CD8-positive, alpha-beta memory T cell (primary cell): ENCODE measurements around the gene EFNA5. TPM values are rescaled to one million over a fixed set of nuclear protein-coding genes. Genes with fewer than 3 reads are reported as not detected.
A peak's percentile ranks its signal among the peaks of the same experiment; 100 is the strongest.

ENCODE experiments used
- CTCF ChIA-PET: fragments of 350-600 bp; sonication (Branson Sonifier 250); formaldehyde crosslinking; loops from one replicate; lab custom pipeline; 2021; ENCODE audit warnings: antibody characterized with exemption; lab: Charles Lee
- POLR2A ChIA-PET: fragments of 350-600 bp; sonication (Branson Sonifier 250); formaldehyde crosslinking; loops from one replicate; lab custom pipeline; 2021; ENCODE audit warnings: antibody characterized with exemption; lab: Charles Lee
- DNase-seq, 5 donors: peaks; one replicate each; pipeline versions ENCODE4 v3.0.0 to v3.0.0-alpha.2; 2020 to 2022; ENCODE audit warnings: mixed read lengths in 1 of 5
- H3K27ac ChIP-seq: one replicate; pipeline ENCODE4 v1.7.0; 2013; ENCODE audit warnings: low read depth, mild to moderate bottlenecking, low read length, moderate library complexity
- H3K27me3 ChIP-seq: 2 replicates; pipeline ENCODE4 v1.7.0; 2013; ENCODE audit warnings: low read length, mild to moderate bottlenecking; ENCODE audit not compliant: insufficient read depth, poor library complexity, severe bottlenecking
- H3K36me3 ChIP-seq: 2 replicates; pipeline ENCODE4 v1.7.0; 2013; ENCODE audit warnings: mild to moderate bottlenecking, low read length, moderate library complexity; ENCODE audit not compliant: insufficient read depth
- H3K4me1 ChIP-seq: 2 replicates; pipeline ENCODE4 v1.7.0; 2013; ENCODE audit warnings: mild to moderate bottlenecking, low read length, moderate library complexity; ENCODE audit not compliant: insufficient read depth
- H3K4me3 ChIP-seq: 2 replicates; pipeline ENCODE4 v1.7.0; 2013; ENCODE audit warnings: mild to moderate bottlenecking, low read length
- H3K9me3 ChIP-seq: 2 replicates; pipeline ENCODE4 v1.7.0; 2013; ENCODE audit warnings: mild to moderate bottlenecking, low read length
- H3K27ac Mint-ChIP-seq, 8 donors: one replicate each; pipeline ENCODE4 v1.8.0; 2020 to 2021; ENCODE audit warnings: mixed read lengths in 8 of 8, mild to moderate bottlenecking in 6 of 8, inconsistent platforms in 3 of 8, moderate library complexity in 3 of 8
- H3K27me3 Mint-ChIP-seq, 2 donors: one replicate each; pipeline ENCODE4 v1.8.0; 2020 to 2021; ENCODE audit warnings: mixed read lengths in 2 of 2, mild to moderate bottlenecking in 1 of 2, moderate library complexity in 1 of 2
- H3K36me3 Mint-ChIP-seq, 3 donors: one replicate each; pipeline ENCODE4 v1.8.0; 2020 to 2021; ENCODE audit warnings: mixed read lengths in 3 of 3, inconsistent platforms in 1 of 3, mild to moderate bottlenecking in 1 of 3
- H3K4me1 Mint-ChIP-seq, 3 donors: one replicate each; pipeline ENCODE4 v1.8.0; 2020 to 2021; ENCODE audit warnings: mixed read lengths in 3 of 3, inconsistent platforms in 1 of 3, mild to moderate bottlenecking in 1 of 3
- H3K4me3 Mint-ChIP-seq, 7 donors: one replicate each; pipeline ENCODE4 v1.8.0; 2020 to 2021; ENCODE audit warnings: mixed read lengths in 7 of 7, mild to moderate bottlenecking in 6 of 7, moderate library complexity in 4 of 7, inconsistent platforms in 2 of 7
- H3K9me3 Mint-ChIP-seq, 5 donors: one replicate each; pipeline ENCODE4 v1.8.0; 2020 to 2022; ENCODE audit warnings: mixed read lengths in 5 of 5, mild to moderate bottlenecking in 3 of 5, moderate library complexity in 2 of 5, inconsistent platforms in 1 of 5
- polyA plus RNA-seq: library from polyadenylated mRNA; unstranded; fragments of 300-500 nt; fragmentation: Illumina TruSeq; gene quantifications from one replicate; pipeline ENCODE4 v1.2.3, GENCODE V29; 2021
- total RNA-seq, 2 experiments: library from RNA; stranded (reverse); gene quantifications; one replicate each; pipeline ENCODE4 v1.2.3, GENCODE V29; 2021

The EFNA5 gene
- total and polyA plus RNA-seq, 3 experiments from 2014 or later, result 0.21 TPM; not detected in 2

DNA sequence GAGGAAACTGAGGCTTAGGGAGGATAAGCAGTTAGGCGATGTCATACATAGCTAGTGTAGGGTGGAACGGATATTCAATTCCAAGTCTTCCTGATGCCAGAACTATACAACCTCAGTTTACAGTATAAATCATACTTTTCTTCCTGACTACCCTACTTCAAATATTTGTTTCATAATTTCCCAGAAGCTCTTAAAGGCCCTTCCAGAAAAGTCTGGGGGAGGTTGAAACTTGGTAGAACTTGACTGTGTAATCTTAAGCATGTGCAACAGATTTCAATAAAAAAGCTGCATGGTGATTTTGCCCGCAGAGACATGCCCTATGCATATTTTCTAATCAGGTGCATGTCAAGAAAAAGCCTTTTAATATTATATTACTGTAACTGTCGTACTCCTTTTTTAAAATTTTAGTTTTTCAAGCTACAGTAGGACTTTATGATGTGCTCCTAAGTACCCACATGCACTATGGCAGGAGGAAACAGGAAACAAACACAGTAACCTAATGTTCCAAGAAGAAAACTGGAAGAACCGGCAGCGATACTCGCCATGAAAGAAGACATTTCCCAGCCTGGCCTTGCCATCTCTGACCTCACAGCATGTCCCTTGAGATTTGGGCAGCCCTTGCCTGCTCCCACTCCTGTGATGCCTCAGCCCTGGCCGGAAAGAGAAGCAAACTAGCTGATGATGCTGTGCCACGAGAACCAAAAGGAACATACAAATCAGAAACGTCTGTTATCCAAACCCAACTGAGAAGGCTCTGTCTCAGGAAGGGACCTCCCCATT is 266.0 kb downstream of the EFNA5 start:
- Histone ChIP-seq H3K9me3 (no peaks in the 10 kb centered on the region), H3K4me1 (no peaks in the 10 kb centered on the region), H3K27ac (no peak overlapping the region), H3K4me3 (no peak overlapping the region), H3K27me3 (no peaks in the 10 kb centered on the region), H3K36me3 (no peaks in the 10 kb centered on the region)
- Mint-ChIP-seq H3K36me3 (no peaks in the 10 kb centered on the region), H3K4me3 (no peak overlapping the region), H3K27me3 (peaks cover 0 to 3% of the 10 kb centered on the region in 2 donors), H3K27ac (peak overlapping the region in 1 of 8 donors; percentile 14), H3K9me3 (no peaks in the 10 kb centered on the region), H3K4me1 (no peaks in the 10 kb centered on the region)
- ChIA-PET POLR2A (no interaction called here), CTCF (interaction anchor here (1.1 kb wide), 1 partner anchor 13 kb away, joined by 3 read pairs; no protein-coding TSS in a partner anchor)
- no peak for DNase-seq

DNA sequence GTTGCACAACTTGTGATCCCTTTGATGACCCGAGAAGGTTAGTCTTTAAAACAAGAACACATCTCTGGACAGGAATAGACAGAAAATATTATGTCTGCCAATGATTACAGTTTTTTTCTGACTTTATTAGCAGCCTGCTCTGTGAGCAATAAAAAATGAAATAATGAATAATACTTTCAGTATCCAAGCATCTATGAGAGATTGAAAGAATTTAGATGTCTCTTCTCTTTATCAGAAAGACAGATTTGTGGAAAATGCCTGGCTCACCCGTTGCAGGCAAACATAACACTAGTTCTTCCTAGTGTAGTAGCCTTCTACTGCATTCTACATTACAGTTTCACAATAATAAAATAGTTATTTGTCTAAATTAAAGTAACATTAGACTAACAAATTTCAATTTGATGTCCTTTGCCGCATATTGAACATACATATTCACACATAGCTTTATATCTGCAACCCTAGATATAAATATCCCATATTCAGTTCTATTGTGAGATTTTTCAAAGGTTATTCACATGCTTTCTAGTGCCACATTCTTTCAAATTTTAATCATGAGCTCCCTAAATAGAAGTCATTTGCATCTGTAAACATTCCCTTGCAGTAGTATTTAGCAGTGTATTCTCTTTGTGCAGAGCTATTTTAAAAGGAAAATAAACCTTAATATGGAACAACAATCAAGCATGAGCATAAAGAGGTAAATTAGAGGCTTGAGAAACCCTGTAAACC is 267.3 kb downstream of the EFNA5 start:
- H3K27me3 ChIP-seq, result no peaks in the 10 kb centered on the region
- no peaks in the 10 kb centered on the region for H3K4me1 ChIP-seq
- H3K27ac Mint-ChIP-seq, result no peak overlapping the region
- H3K36me3 ChIP-seq, result no peaks in the 10 kb centered on the region
- H3K27ac ChIP-seq, result no peak overlapping the region
- H3K9me3 Mint-ChIP-seq, result no peaks in the 10 kb centered on the region
- H3K4me3 Mint-ChIP-seq, result no peak overlapping the region
- ChIA-PET CTCF (interaction anchor here (1.1 kb wide), 1 partner anchor 12 kb away, joined by 3 read pairs; no protein-coding TSS in a partner anchor), POLR2A (no interaction called here)
- H3K9me3 ChIP-seq, result no peaks in the 10 kb centered on the region
- H3K4me1 Mint-ChIP-seq, result no peaks in the 10 kb centered on the region
- H3K36me3 Mint-ChIP-seq, result no peaks in the 10 kb centered on the region
- DNase-seq, result no peak
- H3K27me3 Mint-ChIP-seq, result peaks cover 0 to 2% of the 10 kb centered on the region in 2 donors
- H3K4me3 ChIP-seq, result no peak overlapping the region

GRCh38 chr5:107402434-107403227 is 268.1 kb downstream of the EFNA5 start:
- H3K4me3 Mint-ChIP-seq, result no peak overlapping the region
- ChIA-PET CTCF (no interaction called here), POLR2A (no interaction called here)
- H3K27ac Mint-ChIP-seq, result no peak overlapping the region
- Histone ChIP-seq H3K4me1 (no peaks in the 10 kb centered on the region), H3K9me3 (no peaks in the 10 kb centered on the region), H3K36me3 (no peaks in the 10 kb centered on the region), H3K27me3 (no peaks in the 10 kb centered on the region), H3K27ac (no peak overlapping the region), H3K4me3 (no peak overlapping the region)
- no peak for DNase-seq
- H3K36me3 Mint-ChIP-seq, result peaks cover 0 to 3% (median 0%) of the 10 kb centered on the region in 3 donors
- no peaks in the 10 kb centered on the region for H3K4me1 Mint-ChIP-seq
- no peaks in the 10 kb centered on the region for H3K9me3 Mint-ChIP-seq
- peaks cover 0 to 3% of the 10 kb centered on the region in 2 donors for H3K27me3 Mint-ChIP-seq

GRCh38 chr5:107401470-107402122 is 269.1 kb downstream of the EFNA5 start:
- Histone ChIP-seq H3K27ac (no peak overlapping the region), H3K4me3 (no peak overlapping the region), H3K27me3 (no peaks in the 10 kb centered on the region), H3K4me1 (no peaks in the 10 kb centered on the region), H3K36me3 (no peaks in the 10 kb centered on the region), H3K9me3 (no peaks in the 10 kb centered on the region)
- H3K27ac Mint-ChIP-seq, result no peak overlapping the region
- ChIA-PET CTCF (no interaction called here), POLR2A (no interaction called here)
- peaks cover 0 to 3% (median 0%) of the 10 kb centered on the region in 3 donors for H3K36me3 Mint-ChIP-seq
- no peak overlapping the region for H3K4me3 Mint-ChIP-seq
- H3K4me1 Mint-ChIP-seq, result peaks cover 0 to 2% (median 0%) of the 10 kb centered on the region in 3 donors
- no peaks in the 10 kb centered on the region for H3K9me3 Mint-ChIP-seq
- DNase-seq, result no peak
- H3K27me3 Mint-ChIP-seq, result peaks cover 3 to 4% of the 10 kb centered on the region in 2 donors

GRCh38 chr5:107400328-107400727 is 270.4 kb downstream of the EFNA5 start:
- Mint-ChIP-seq H3K4me1 (peaks cover 7 to 14% (median 9%) of the 10 kb centered on the region in 3 donors), H3K9me3 (no peaks in the 10 kb centered on the region), H3K27ac (no peak overlapping the region), H3K4me3 (no peak overlapping the region), H3K36me3 (peaks cover 0 to 3% (median 0%) of the 10 kb centered on the region in 3 donors), H3K27me3 (peaks cover 3 to 4% of the 10 kb centered on the region in 2 donors)
- Histone ChIP-seq H3K36me3 (no peaks in the 10 kb centered on the region), H3K27ac (no peak overlapping the region), H3K27me3 (no peaks in the 10 kb centered on the region), H3K4me1 (no peaks in the 10 kb centered on the region), H3K9me3 (no peaks in the 10 kb centered on the region), H3K4me3 (no peak overlapping the region)
- ChIA-PET POLR2A (no interaction called here), CTCF (no interaction called here)
- no peak for DNase-seq

DNA sequence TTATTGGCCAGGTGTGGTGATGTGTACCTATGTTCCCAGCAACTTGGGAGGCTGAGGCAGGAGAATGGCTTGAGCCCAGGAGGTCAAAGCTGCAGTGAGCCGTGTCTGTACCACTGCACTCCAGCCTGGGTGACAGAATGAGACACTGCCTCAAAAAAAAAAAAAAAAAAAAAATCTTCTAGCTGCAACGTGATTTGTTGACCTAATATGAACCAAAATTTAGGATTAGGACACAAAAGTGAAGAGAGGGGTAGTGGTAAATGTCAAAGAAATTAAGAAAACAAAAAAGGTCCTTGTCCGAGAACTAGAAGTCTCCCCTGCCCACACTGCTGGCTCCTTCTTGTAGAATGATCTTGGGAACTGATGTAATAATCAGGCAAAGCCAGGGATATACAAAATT is 272.0 kb downstream of the EFNA5 start:
- POLR2A ChIA-PET, result no interaction called here
- Mint-ChIP-seq H3K4me3 (no peak overlapping the region), H3K9me3 (no peaks in the 10 kb centered on the region), H3K4me1 (peaks cover 7 to 14% (median 9%) of the 10 kb centered on the region in 3 donors), H3K27ac (no peak overlapping the region), H3K36me3 (peaks cover 0 to 3% (median 0%) of the 10 kb centered on the region in 3 donors), H3K27me3 (peaks cover 3 to 4% of the 10 kb centered on the region in 2 donors)
- H3K9me3 ChIP-seq, result no peaks in the 10 kb centered on the region
- no peaks in the 10 kb centered on the region for H3K27me3 ChIP-seq
- H3K4me3 ChIP-seq, result no peak overlapping the region
- CTCF ChIA-PET, result no interaction called here
- H3K27ac ChIP-seq, result no peak overlapping the region
- H3K36me3 ChIP-seq, result no peaks in the 10 kb centered on the region
- H3K4me1 ChIP-seq, result no peaks in the 10 kb centered on the region
- DNase-seq, result no peak

DNA sequence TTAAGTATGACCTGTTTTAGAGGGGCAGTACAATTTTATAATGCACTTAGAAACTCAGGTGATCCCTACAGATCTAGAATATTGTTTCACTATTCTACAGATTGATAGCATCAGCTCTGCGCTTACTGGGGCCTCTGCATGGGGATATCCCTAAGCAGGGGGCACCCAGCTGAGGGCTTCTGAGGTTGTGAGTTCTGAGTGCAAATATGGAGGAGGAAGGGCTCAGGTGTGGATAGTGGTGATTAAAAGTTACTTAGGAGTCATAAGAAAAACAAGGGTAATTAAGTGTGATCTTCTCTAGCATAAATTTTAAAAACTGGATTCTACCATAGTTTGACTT is 274.4 kb downstream of the EFNA5 start:
- H3K36me3 Mint-ChIP-seq, result peaks cover 0 to 3% (median 0%) of the 10 kb centered on the region in 3 donors
- no peaks in the 10 kb centered on the region for H3K4me1 ChIP-seq
- ChIA-PET POLR2A (no interaction called here), CTCF (no interaction called here)
- H3K27ac Mint-ChIP-seq, result peak overlapping the region in 1 of 8 donors; percentile 10
- H3K9me3 Mint-ChIP-seq, result no peaks in the 10 kb centered on the region
- H3K36me3 ChIP-seq, result no peaks in the 10 kb centered on the region
- H3K27ac ChIP-seq, result no peak overlapping the region
- H3K27me3 Mint-ChIP-seq, result peaks cover 3 to 4% of the 10 kb centered on the region in 2 donors
- H3K4me3 ChIP-seq, result no peak overlapping the region
- no peak overlapping the region for H3K4me3 Mint-ChIP-seq
- H3K27me3 ChIP-seq, result no peaks in the 10 kb centered on the region
- peaks cover 7 to 14% (median 9%) of the 10 kb centered on the region in 3 donors for H3K4me1 Mint-ChIP-seq
- no peak for DNase-seq
- H3K9me3 ChIP-seq, result no peaks in the 10 kb centered on the region
